Right lobe of liver (tissue), 6 donors: ENCODE measurements around the gene NME1. TPM values are rescaled to one million over a fixed set of nuclear protein-coding genes. Genes with fewer than 3 reads are reported as not detected.

Experiments used
- ATAC-seq, 4 donors: fragments of 200-7000 bp; cut with Tn5 transposase; one replicate each; pipeline ENCODE4 v1.9.1; 2020; ENCODE audit warnings: mild to moderate bottlenecking in 4 of 4, moderate library complexity in 4 of 4
- DNase-seq, 3 donors: peaks; one replicate each; pipeline ENCODE4 v3.0.0-alpha.2; 2020
- H3K27ac ChIP-seq, 3 donors: fragments of 200-600 bp; one replicate each; pipeline ENCODE4 v1.8.0; 2022
- H3K27me3 ChIP-seq, 2 donors: fragments of 200-600 bp; one replicate each; pipeline ENCODE4 v1.8.0; 2022
- H3K36me3 ChIP-seq, 4 donors: fragments of 200-600 bp; sonication (generic) in 1 of 4; one replicate each; pipeline versions ENCODE4 v1.5.1 to v1.8.0; 2017 to 2022; ENCODE audit warnings: control low read depth in 1 of 4
- H3K4me1 ChIP-seq, 4 donors: fragments of 200-600 bp; sonication (generic) in 1 of 4; one replicate each; pipeline versions ENCODE4 v1.5.1 to v1.8.0; 2017 to 2022; ENCODE audit warnings: control low read depth in 1 of 4
- H3K4me3 ChIP-seq, 3 donors: fragments of 200-600 bp; one replicate each; pipeline ENCODE4 v1.8.0; 2022
- H3K9me3 ChIP-seq, 4 donors: fragments of 200-600 bp; sonication (generic) in 1 of 4; one replicate each; pipeline versions ENCODE4 v1.5.1 to v1.8.0; 2017 to 2022; ENCODE audit warnings: control low read depth in 1 of 4
- POLR2A ChIP-seq: fragments of 450-650 bp; IDR thresholded peaks from one replicate; pipeline ENCODE4 v1.6.1; 2017; ENCODE audit warnings: antibody characterized with exemption, mild to moderate bottlenecking
- intact Hi-C, 2 donors: fragments of 100-400 bp; cut with DNase I; formaldehyde crosslinking; loops; one replicate each; pipeline versions ENCODE4 v1.11.2 to v1.14.1; 2022
- total RNA-seq, 6 experiments: library from RNA; depleted of rRNA in 2 of 6; stranded (reverse); fragments of >200 nt in 2 of 6; fragmentation: NEBNext Ultra II Directional in 3 of 6; extraction: Animal tissue kit (Norgen Biotek cat#: 25700) in 3 of 6; gene quantifications; one replicate each; pipeline versions ENCODE4 v1.1.0 to v1.2.4, GENCODE V29; 2016 to 2023
- TF ChIP-seq, protein P1 (sequence below), 4 donors: fragments of 200-600 bp in 3 of 4; fragments of 450-650 bp in 1 of 4; IDR thresholded peaks; one replicate each; pipeline versions ENCODE4 v1.5.1 to v1.8.0; 2016 to 2022; ENCODE audit warnings: antibody characterized with exemption in 4 of 4, mild to moderate bottlenecking in 2 of 4
- donor health status: DM: no; HTN: yes; CAD: no.
- donor health status: DM: no; HTN: no; CAD: no.
- donor health status: DM: no; HTN: no; CAD: no.
- donor health status: DM: no; HTN: yes; CAD: no.
- donor health status: DM: no; HTN: yes; CAD: no.

The NME1 gene
- total RNA-seq, 6 experiments from 2014 or later = 31.1 to 88.1 (median 47.0) TPM

- TF ChIP-seq, protein P1, sequence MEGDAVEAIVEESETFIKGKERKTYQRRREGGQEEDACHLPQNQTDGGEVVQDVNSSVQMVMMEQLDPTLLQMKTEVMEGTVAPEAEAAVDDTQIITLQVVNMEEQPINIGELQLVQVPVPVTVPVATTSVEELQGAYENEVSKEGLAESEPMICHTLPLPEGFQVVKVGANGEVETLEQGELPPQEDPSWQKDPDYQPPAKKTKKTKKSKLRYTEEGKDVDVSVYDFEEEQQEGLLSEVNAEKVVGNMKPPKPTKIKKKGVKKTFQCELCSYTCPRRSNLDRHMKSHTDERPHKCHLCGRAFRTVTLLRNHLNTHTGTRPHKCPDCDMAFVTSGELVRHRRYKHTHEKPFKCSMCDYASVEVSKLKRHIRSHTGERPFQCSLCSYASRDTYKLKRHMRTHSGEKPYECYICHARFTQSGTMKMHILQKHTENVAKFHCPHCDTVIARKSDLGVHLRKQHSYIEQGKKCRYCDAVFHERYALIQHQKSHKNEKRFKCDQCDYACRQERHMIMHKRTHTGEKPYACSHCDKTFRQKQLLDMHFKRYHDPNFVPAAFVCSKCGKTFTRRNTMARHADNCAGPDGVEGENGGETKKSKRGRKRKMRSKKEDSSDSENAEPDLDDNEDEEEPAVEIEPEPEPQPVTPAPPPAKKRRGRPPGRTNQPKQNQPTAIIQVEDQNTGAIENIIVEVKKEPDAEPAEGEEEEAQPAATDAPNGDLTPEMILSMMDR (IDR thresholded peaks at IDR 0.05) = no peak
- no peak for TF ChIP-seq POLR2A
- ATAC-seq (no peak), DNase-seq (no peak)
- intact Hi-C loops = no loop called here
- Histone ChIP-seq H3K36me3 (peaks cover 5 to 80% (median 32%) of the 10 kb centered on the region in 4 donors), H3K9me3 (no peaks in the 10 kb centered on the region), H3K27ac (no peak overlapping the region), H3K4me3 (no peak overlapping the region), H3K27me3 (no peaks in the 10 kb centered on the region), H3K4me1 (no peaks in the 10 kb centered on the region)
Observed at GRCh38 chr17:51203838-51204237, 50.5 kb downstream of the NME1 start.

Other genes starting within 250 kb of the NME1 start
- gene SPAG9, start 32.7 kb upstream of the NME1 start, total RNA-seq = 10 to 100 TPM; 35.2 to 49.7 (median 43.3) TPM
- gene NME2, start 12.9 kb downstream of the NME1 start, total RNA-seq = 100 to 1,000 TPM; 123 to 422 (median 176) TPM
- 1 to 10 TPM; 4.4 to 8.8 (median 7.4) TPM for gene MBTD1, start 106.5 kb downstream of the NME1 start, total RNA-seq
- gene UTP18, start 107.0 kb downstream of the NME1 start, total RNA-seq = 10 to 100 TPM; 12.0 to 15.3 (median 13.7) TPM